GM21528 (cell line): Measurements from ENCODE around the gene RBL2.

Experiments used
- ATAC-seq: cut with Tn5 transposase; IDR thresholded peaks from one replicate; pipeline ENCODE4 v1.9.1; 2021; ENCODE audit warnings: mild to moderate bottlenecking, moderate library complexity; ENCODE audit not compliant: unreplicated experiment, low FRiP score

The RBL2 gene

GRCh38 chr16:53449816-53450517, 15.7 kb downstream of the RBL2 start:
- no peak for ATAC-seq

GRCh38 chr16:53453928-53454327, 19.7 kb downstream of the RBL2 start:
- ATAC-seq, result no peak

GRCh38 chr16:53456625-53457024, 22.4 kb downstream of the RBL2 start:
- no peak for ATAC-seq

- ATAC-seq, result peak; percentile 100
Measured at GRCh38 chr16:53457670-53458069, 23.4 kb downstream of the RBL2 start.

GRCh38 chr16:53458635-53459034, 24.4 kb downstream of the RBL2 start:
- no peak for ATAC-seq

GRCh38 chr16:53465606-53466280, 31.5 kb downstream of the RBL2 start:
- ATAC-seq, result no peak

GRCh38 chr16:53476867-53477266, 42.6 kb downstream of the RBL2 start:
- ATAC-seq, result no peak

GRCh38 chr16:53478965-53479364, 44.7 kb downstream of the RBL2 start:
- no peak for ATAC-seq

GRCh38 chr16:53480394-53480793, 46.1 kb downstream of the RBL2 start:
- no peak for ATAC-seq

GRCh38 chr16:53482123-53482522, 47.9 kb downstream of the RBL2 start:
- ATAC-seq, result no peak

GRCh38 chr16:53484542-53484941, 50.3 kb downstream of the RBL2 start:
- ATAC-seq, result no peak

GRCh38 chr16:53486230-53486629, 52.0 kb downstream of the RBL2 start:
- ATAC-seq, result no peak

GRCh38 chr16:53489755-53490154, 55.5 kb downstream of the RBL2 start:
- no peak for ATAC-seq

- ATAC-seq, result no peak
Measured at GRCh38 chr16:53492503-53492902, 58.2 kb downstream of the RBL2 start.

- no peak for ATAC-seq
Measured at GRCh38 chr16:53494636-53495035, 60.4 kb downstream of the RBL2 start.

- ATAC-seq, result no peak
Measured at GRCh38 chr16:53495325-53495724, 61.1 kb downstream of the RBL2 start.

- no peak for ATAC-seq
Measured at GRCh38 chr16:53498984-53499383, 64.7 kb downstream of the RBL2 start.

- ATAC-seq, result no peak
Measured at GRCh38 chr16:53501216-53501859, 67.1 kb downstream of the RBL2 start.

GRCh38 chr16:53502331-53503269, 68.3 kb downstream of the RBL2 start, which contains the start of gene AKTIP:
AKTIP (minus strand) TSS chr16:53503209; CDS start chr16:53500259, 2,950 bp downstream.
- peak; percentile 39 for ATAC-seq

GRCh38 chr16:53503270-53503923, 69.1 kb downstream of the RBL2 start:
- peak; percentile 97 for ATAC-seq
